Endodermal cell (in vitro differentiated cells): ENCODE results near the gene MS4A14. TPM values are rescaled to one million over a fixed set of nuclear protein-coding genes. Genes with fewer than 3 reads are reported as not detected.

Source experiments
- DNase-seq: peaks from one replicate; pipeline ENCODE4 v3.0.0-alpha.2; 2017
- H3K27ac ChIP-seq: 2 replicates; pipeline ENCODE4 v1.5.1; 2013; ENCODE audit warnings: mild to moderate bottlenecking, low read depth, low read length, moderate library complexity
- H3K27me3 ChIP-seq: 2 replicates; pipeline ENCODE4 v1.6.1; 2013; ENCODE audit warnings: mild to moderate bottlenecking, low read length, moderate library complexity; ENCODE audit not compliant: insufficient read depth, control insufficient read depth, poor library complexity, severe bottlenecking
- H3K36me3 ChIP-seq: 2 replicates; pipeline ENCODE4 v1.7.0; 2013; ENCODE audit warnings: mild to moderate bottlenecking, low read length, moderate library complexity; ENCODE audit not compliant: control insufficient read depth, insufficient read depth
- H3K4me1 ChIP-seq: one replicate; pipeline ENCODE4 v1.7.0; 2013; ENCODE audit warnings: low read length; ENCODE audit not compliant: control insufficient read depth, insufficient read depth
- H3K4me3 ChIP-seq: 2 replicates; pipeline ENCODE4 v1.5.1; 2013; ENCODE audit warnings: mild to moderate bottlenecking, low read length, moderate library complexity
- H3K9ac ChIP-seq: 2 replicates; pipeline ENCODE4 v1.6.1; 2013; ENCODE audit warnings: mild to moderate bottlenecking, low read length, moderate library complexity; ENCODE audit not compliant: poor library complexity, severe bottlenecking; ENCODE audit errors: extremely low read depth
- H3K9me3 ChIP-seq: 2 replicates; pipeline ENCODE4 v1.6.1; 2013; ENCODE audit warnings: mild to moderate bottlenecking, low read length, moderate library complexity; ENCODE audit not compliant: control insufficient read depth
- H3K27ac Mint-ChIP-seq: 2 replicates; pipeline ENCODE4 v1.8.0; 2020; ENCODE audit warnings: mixed read lengths
- H3K27me3 Mint-ChIP-seq: 2 replicates; pipeline ENCODE4 v1.8.0; 2021; ENCODE audit warnings: mild to moderate bottlenecking, mixed read lengths; ENCODE audit not compliant: insufficient read depth
- H3K36me3 Mint-ChIP-seq: 2 replicates; pipeline ENCODE4 v1.8.0; 2020; ENCODE audit warnings: low read depth, mixed read lengths
- H3K4me1 Mint-ChIP-seq: 2 replicates; pipeline ENCODE4 v1.8.0; 2020; ENCODE audit warnings: mixed read lengths
- H3K4me3 Mint-ChIP-seq: 2 replicates; pipeline ENCODE4 v1.8.0; 2020; ENCODE audit warnings: mild to moderate bottlenecking, moderate library complexity, mixed read lengths
- H3K9me3 Mint-ChIP-seq: 2 replicates; pipeline ENCODE4 v1.8.0; 2020; ENCODE audit warnings: mild to moderate bottlenecking, mixed read lengths
- WGBS, 2 experiments: methylation state at CpG; one replicate each; pipeline versions ENCODE4 v1.1.5 to v1.1.7; 2013; ENCODE audit warnings: missing lambda C conversion rate in 2 of 2, mixed read lengths in 1 of 2; ENCODE audit not compliant: insufficient coverage in 1 of 2, insufficient read length in 1 of 2; 5-methylcytosine and 5-hydroxymethylcytosine counted together
- total RNA-seq, 2 donors: library from RNA; stranded (reverse); fragmentation: NEBNext Ultra II Directional in 1 of 2; extraction: Animal tissue kit (Norgen Biotek cat#: 25700) in 1 of 2; gene quantifications; 2 replicates in 1 of 2; 3 replicates in 1 of 2; pipeline ENCODE4 v1.2.1, GENCODE V29; 2021
- TF ChIP-seq, protein P1 (sequence below): fragments of 200-600 bp; sonication (generic); conservative IDR thresholded peaks from 2 replicates; pipeline ENCODE4 v1.5.0; 2021; ENCODE audit warnings: antibody characterized with exemption, mild to moderate bottlenecking

The MS4A14 gene
- total RNA-seq, 2 donors from 2014 or later, result not detected

DNA sequence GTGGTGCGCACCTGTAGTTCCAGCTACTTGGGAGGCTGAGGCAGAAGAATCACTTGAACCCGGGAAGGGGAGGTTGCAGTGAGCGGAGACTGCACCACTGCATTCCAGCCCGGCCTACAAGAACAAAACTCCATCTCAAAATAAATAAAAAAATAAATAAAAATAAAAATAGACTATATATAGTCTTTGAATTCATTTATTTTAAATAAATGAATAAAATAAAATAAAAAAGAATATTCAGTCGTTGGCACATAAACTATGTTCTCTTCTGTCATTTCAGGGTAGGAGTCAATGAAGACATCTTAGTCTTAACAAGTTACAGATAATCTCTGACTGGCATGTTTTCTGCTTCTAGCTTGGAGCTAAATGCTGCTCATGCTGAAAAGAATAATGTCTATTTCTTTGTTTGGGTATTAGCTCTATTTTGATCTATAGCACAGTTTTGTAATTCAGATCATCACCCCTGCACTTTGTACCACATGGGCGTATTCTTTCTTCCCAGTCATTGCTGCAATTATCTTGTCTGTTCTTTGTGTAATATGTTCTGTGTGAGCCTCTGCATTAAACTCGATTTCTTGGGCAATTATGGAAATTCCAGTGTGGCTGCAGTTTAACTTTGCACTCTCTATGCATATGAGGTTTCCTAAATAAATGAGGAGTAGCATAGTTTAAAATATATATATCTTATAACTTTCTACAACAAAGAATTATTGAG is 1.4 kb upstream of the MS4A14 start:
- no peaks in the 10 kb centered on the region for H3K9me3 ChIP-seq
- Mint-ChIP-seq H3K4me1 (no peaks in the 10 kb centered on the region), H3K27me3 (no peaks in the 10 kb centered on the region), H3K9me3 (no peaks in the 10 kb centered on the region), H3K27ac (no peak overlapping the region), H3K36me3 (no peaks in the 10 kb centered on the region), H3K4me3 (no peak overlapping the region)
- H3K36me3 ChIP-seq, result no peaks in the 10 kb centered on the region
- 88 to 100% methylated on average over 1 to 6 of the region's 7 CpGs for WGBS, 2 experiments
- no peaks in the 10 kb centered on the region for H3K27me3 ChIP-seq
- no peak overlapping the region for H3K9ac ChIP-seq
- no peak overlapping the region for H3K4me3 ChIP-seq
- H3K4me1 ChIP-seq, result no peaks in the 10 kb centered on the region
- DNase-seq, result no peak
- TF ChIP-seq, protein P1, sequence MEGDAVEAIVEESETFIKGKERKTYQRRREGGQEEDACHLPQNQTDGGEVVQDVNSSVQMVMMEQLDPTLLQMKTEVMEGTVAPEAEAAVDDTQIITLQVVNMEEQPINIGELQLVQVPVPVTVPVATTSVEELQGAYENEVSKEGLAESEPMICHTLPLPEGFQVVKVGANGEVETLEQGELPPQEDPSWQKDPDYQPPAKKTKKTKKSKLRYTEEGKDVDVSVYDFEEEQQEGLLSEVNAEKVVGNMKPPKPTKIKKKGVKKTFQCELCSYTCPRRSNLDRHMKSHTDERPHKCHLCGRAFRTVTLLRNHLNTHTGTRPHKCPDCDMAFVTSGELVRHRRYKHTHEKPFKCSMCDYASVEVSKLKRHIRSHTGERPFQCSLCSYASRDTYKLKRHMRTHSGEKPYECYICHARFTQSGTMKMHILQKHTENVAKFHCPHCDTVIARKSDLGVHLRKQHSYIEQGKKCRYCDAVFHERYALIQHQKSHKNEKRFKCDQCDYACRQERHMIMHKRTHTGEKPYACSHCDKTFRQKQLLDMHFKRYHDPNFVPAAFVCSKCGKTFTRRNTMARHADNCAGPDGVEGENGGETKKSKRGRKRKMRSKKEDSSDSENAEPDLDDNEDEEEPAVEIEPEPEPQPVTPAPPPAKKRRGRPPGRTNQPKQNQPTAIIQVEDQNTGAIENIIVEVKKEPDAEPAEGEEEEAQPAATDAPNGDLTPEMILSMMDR, result no peak
- no peak overlapping the region for H3K27ac ChIP-seq

DNA sequence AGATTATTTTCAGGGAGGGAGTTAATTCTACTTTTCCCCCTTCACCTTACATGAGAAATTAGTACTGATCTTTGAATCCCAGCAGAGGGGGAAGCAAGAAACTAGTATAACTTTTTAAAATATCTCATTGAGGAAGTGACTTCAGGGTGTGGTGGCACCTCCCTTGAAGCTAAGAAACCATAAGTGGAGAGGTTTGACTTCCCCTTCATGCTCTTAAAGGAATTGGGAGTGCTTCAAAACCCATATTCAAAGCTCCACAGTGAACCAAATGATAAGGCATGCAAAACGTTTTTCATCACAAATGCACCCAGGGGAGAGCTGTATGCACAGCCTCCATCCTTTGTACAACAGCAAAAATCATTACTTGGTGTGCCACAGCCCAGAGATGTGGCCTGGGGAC is 540 bp downstream of the MS4A14 start:
- TF ChIP-seq, protein P1, result no peak
- Histone ChIP-seq H3K4me1 (no peaks in the 10 kb centered on the region), H3K36me3 (no peaks in the 10 kb centered on the region), H3K9me3 (no peaks in the 10 kb centered on the region), H3K27me3 (no peaks in the 10 kb centered on the region), H3K27ac (no peak overlapping the region), H3K9ac (no peak overlapping the region), H3K4me3 (no peak overlapping the region)
- WGBS, 2 experiments, result 29 to 43% methylated on average over 1 of the region's 1 CpG
- no peaks in the 10 kb centered on the region for H3K36me3 Mint-ChIP-seq
- H3K9me3 Mint-ChIP-seq, result peaks cover 5% of the 10 kb centered on the region
- H3K4me1 Mint-ChIP-seq, result no peaks in the 10 kb centered on the region
- no peaks in the 10 kb centered on the region for H3K27me3 Mint-ChIP-seq
- H3K27ac Mint-ChIP-seq, result no peak overlapping the region
- DNase-seq, result no peak
- no peak overlapping the region for H3K4me3 Mint-ChIP-seq

DNA sequence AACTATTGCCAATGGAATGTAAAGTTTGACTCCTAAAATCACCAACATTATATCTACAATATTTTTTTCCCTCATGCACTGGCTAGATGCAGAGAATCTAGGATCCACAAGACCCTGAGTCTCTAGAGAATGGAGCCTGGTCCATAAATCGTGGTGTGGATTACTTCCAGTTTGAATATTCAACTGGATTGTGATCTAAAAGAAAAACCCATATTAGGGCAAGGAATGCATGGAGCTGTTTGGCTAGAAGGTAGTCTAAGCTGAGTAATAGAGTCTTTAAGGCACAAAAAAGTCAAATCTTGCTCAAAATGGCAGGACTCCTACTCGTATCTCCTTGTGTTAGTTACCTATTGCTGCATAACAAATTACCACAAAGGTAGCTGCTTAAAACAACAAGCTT is 23.8 kb downstream of the MS4A14 start:
- Histone ChIP-seq H3K9me3 (peaks cover 5% of the 10 kb centered on the region), H3K27ac (no peak overlapping the region), H3K4me3 (no peak overlapping the region), H3K27me3 (no peaks in the 10 kb centered on the region), H3K4me1 (peaks cover 2% of the 10 kb centered on the region), H3K9ac (no peak overlapping the region), H3K36me3 (no peaks in the 10 kb centered on the region)
- TF ChIP-seq, protein P1, result no peak
- H3K36me3 Mint-ChIP-seq, result no peaks in the 10 kb centered on the region
- WGBS, 2 experiments, result 40 to 46% methylated on average over 2 of the region's 2 CpGs
- no peak for DNase-seq
- H3K4me3 Mint-ChIP-seq, result no peak overlapping the region
- peaks cover 14% of the 10 kb centered on the region for H3K4me1 Mint-ChIP-seq
- H3K9me3 Mint-ChIP-seq, result no peaks in the 10 kb centered on the region
- H3K27me3 Mint-ChIP-seq, result no peaks in the 10 kb centered on the region
- no peak overlapping the region for H3K27ac Mint-ChIP-seq
